ENCODE measurements around the gene HLA-DPA1.
A peak's percentile ranks its signal among the peaks of the same experiment; 100 is the strongest.

Gene HLA-DPA1

GRCh38 chr6:33088258-33088930, 14.9 kb upstream of the HLA-DPA1 start:
- H3K36me3 ChIP-seq (ENCODE audit: control insufficient read depth, insufficient read depth, low read length, severe bottlenecking) = peaks cover 7% of the 10 kb centered on the region
- no peaks in the 10 kb centered on the region for H3K27me3 ChIP-seq (replicated peaks; ENCODE audit: control insufficient read depth, insufficient read depth, low read length)
- no peak overlapping the region for H3K9ac ChIP-seq (ENCODE audit: low read length)

DNA sequence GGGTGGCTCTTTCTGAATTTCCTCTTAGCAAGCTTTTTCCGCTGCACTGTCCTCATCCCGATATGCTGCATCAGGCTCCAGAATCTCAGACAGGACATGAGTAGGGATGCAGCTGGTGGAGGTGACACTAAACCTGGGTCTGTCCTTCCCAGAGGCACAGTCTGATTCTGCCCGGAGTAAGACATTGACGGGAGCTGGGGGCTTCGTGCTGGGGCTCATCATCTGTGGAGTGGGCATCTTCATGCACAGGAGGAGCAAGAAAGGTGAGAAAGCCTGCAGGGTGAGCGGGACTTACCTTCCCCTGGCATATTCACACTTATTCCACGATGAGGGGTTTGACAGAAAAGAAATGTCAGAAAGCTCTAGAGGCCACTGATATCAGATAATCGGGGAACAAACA, 12.2 kb upstream of the HLA-DPA1 start:
- no peak overlapping the region for H3K4me3 ChIP-seq (ENCODE audit: low read length)
- no peak for DNase-seq (ENCODE audit: low read depth)

More at GRCh38 chr6:33088258-33088930, 14.9 kb upstream of the HLA-DPA1 start:
- Histone ChIP-seq H3K4me1 (ENCODE audit: control insufficient read depth, insufficient read depth, low read length) (no peaks in the 10 kb centered on the region), H3K9me3 (ENCODE audit: control insufficient read depth, low read length) (no peaks in the 10 kb centered on the region), H3K4me3 (ENCODE audit: low read length) (no peak overlapping the region)
- no peak for DNase-seq (ENCODE audit: low read depth)

DNA sequence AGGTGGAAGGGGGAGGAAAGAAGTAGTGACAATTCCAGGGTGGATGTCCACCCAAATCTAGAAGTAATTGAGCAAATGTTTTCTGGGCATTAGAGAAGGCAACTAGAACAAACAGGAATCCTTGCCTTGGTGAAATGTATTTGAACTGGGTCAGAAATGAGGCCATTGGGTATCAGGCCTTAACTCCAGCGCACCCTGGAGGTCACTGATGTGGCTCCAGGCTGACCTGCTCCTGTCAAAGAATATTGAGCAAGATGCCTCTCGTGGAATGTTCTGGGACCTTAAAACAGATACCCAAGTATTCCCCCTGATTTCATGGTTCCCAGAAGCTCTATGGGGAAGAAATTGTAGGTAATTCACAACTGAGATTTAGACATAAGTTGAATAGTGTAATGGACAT, 9.3 kb upstream of the HLA-DPA1 start:
- peaks cover 7% of the 10 kb centered on the region for H3K36me3 ChIP-seq (ENCODE audit: control insufficient read depth, insufficient read depth, low read length, severe bottlenecking)
- H3K27me3 ChIP-seq (replicated peaks; ENCODE audit: control insufficient read depth, insufficient read depth, low read length) = no peaks in the 10 kb centered on the region
- no peak overlapping the region for H3K9ac ChIP-seq (ENCODE audit: low read length)
- no peak overlapping the region for H3K4me3 ChIP-seq (ENCODE audit: low read length)
- H3K4me1 ChIP-seq (ENCODE audit: control insufficient read depth, insufficient read depth, low read length) = peaks cover 14% of the 10 kb centered on the region
- peak; percentile 68 for DNase-seq (ENCODE audit: low read depth)
- no peaks in the 10 kb centered on the region for H3K9me3 ChIP-seq (ENCODE audit: control insufficient read depth, low read length)

More for the DNA sequence above, 12.2 kb upstream of the HLA-DPA1 start:
- Histone ChIP-seq H3K9ac (ENCODE audit: low read length) (no peak overlapping the region), H3K9me3 (ENCODE audit: control insufficient read depth, low read length) (no peaks in the 10 kb centered on the region), H3K4me1 (ENCODE audit: control insufficient read depth, insufficient read depth, low read length) (peaks cover 8% of the 10 kb centered on the region), H3K36me3 (ENCODE audit: control insufficient read depth, insufficient read depth, low read length, severe bottlenecking) (peaks cover 7% of the 10 kb centered on the region), H3K27me3 (replicated peaks; ENCODE audit: control insufficient read depth, insufficient read depth, low read length) (no peaks in the 10 kb centered on the region)

- Histone ChIP-seq H3K36me3 (ENCODE audit: control insufficient read depth, insufficient read depth, low read length, severe bottlenecking) (peaks cover 7% of the 10 kb centered on the region), H3K4me1 (ENCODE audit: control insufficient read depth, insufficient read depth, low read length) (peaks cover 14% of the 10 kb centered on the region), H3K27me3 (replicated peaks; ENCODE audit: control insufficient read depth, insufficient read depth, low read length) (no peaks in the 10 kb centered on the region), H3K4me3 (ENCODE audit: low read length) (peak overlapping the region; percentile 83), H3K9me3 (ENCODE audit: control insufficient read depth, low read length) (no peaks in the 10 kb centered on the region), H3K9ac (ENCODE audit: low read length) (peak overlapping the region; percentile 79)
- no peak for DNase-seq (ENCODE audit: low read depth)
Measured at GRCh38 chr6:33081098-33081824, 7.8 kb upstream of the HLA-DPA1 start.

DNA sequence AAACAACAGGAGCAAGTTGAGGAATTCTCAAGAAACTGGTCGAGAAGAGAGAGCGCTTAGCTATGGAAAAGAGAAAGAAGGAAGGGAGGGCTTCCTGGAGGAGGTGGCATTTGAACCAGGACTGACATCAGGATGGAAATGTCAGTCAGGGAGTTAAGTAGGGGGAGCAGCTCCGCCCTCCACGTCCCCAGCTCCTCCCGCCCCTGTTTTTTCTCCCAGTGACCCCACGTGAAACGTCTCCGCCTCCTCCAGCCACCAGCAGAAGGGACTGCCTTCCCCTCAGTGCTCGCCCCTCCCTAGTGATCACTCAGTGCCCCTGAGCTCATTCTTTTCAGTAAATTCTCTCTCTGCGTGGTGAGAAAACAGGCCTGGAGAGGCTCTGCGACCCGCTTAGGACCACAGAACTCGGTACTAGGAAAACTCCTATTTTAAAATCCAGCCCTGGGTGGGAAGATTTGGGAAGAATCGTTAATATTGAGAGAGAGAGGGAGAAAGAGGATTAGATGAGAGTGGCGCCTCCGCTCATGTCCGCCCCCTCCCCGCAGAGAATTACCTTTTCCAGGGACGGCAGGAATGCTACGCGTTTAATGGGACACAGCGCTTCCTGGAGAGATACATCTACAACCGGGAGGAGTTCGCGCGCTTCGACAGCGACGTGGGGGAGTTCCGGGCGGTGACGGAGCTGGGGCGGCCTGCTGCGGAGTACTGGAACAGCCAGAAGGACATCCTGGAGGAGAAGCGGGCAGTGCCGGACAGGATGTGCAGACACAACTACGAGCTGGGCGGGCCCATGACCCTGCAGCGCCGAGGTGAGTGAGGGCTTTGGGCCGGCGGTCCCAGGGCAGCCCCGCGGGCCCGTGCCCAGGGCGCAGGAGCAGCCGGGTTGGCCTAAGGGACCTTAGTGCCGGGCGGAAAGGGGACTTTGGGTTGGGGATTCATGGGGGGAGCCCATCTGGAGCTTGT, 7.0 kb upstream of the HLA-DPA1 start:
- DNase-seq (ENCODE audit: low read depth) = peak; percentile 48
- peak overlapping the region; percentile 83 for H3K4me3 ChIP-seq (ENCODE audit: low read length)

DNA sequence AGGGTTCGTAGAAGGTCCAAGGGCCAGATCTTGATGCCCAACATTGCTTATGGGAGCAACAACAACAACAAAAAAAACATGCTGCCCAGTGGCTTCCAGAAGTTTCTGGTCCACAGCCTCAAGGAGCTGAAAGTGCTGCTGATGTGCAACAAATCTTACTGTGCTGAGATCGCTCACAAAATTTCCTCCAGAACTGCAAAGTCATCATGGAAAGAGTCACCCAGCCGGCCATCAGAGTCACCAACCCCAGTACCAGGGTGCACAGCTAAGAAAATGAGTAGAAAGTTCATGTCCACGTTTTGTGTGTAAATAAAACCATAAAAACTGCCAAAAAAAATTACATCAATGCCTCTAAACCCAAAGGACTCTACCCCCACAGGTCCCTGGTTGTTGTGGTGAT, 6.1 kb upstream of the HLA-DPA1 start:
- Histone ChIP-seq H3K27me3 (replicated peaks; ENCODE audit: control insufficient read depth, insufficient read depth, low read length) (no peaks in the 10 kb centered on the region), H3K9ac (ENCODE audit: low read length) (peak overlapping the region; percentile 79), H3K36me3 (ENCODE audit: control insufficient read depth, insufficient read depth, low read length, severe bottlenecking) (no peaks in the 10 kb centered on the region), H3K4me3 (ENCODE audit: low read length) (peak overlapping the region; percentile 83), H3K4me1 (ENCODE audit: control insufficient read depth, insufficient read depth, low read length) (peaks cover 14% of the 10 kb centered on the region), H3K9me3 (ENCODE audit: control insufficient read depth, low read length) (no peaks in the 10 kb centered on the region)
- DNase-seq (ENCODE audit: low read depth) = no peak

More for the DNA sequence above, 7.0 kb upstream of the HLA-DPA1 start:
- Histone ChIP-seq H3K4me1 (ENCODE audit: control insufficient read depth, insufficient read depth, low read length) (peaks cover 14% of the 10 kb centered on the region), H3K9me3 (ENCODE audit: control insufficient read depth, low read length) (no peaks in the 10 kb centered on the region), H3K9ac (ENCODE audit: low read length) (peak overlapping the region; percentile 79), H3K36me3 (ENCODE audit: control insufficient read depth, insufficient read depth, low read length, severe bottlenecking) (peaks cover 3% of the 10 kb centered on the region), H3K27me3 (replicated peaks; ENCODE audit: control insufficient read depth, insufficient read depth, low read length) (no peaks in the 10 kb centered on the region)

GRCh38 chr6:33078919-33079521, 5.6 kb upstream of the HLA-DPA1 start:
- no peak overlapping the region for H3K4me3 ChIP-seq (ENCODE audit: low read length)
- no peaks in the 10 kb centered on the region for H3K36me3 ChIP-seq (ENCODE audit: control insufficient read depth, insufficient read depth, low read length, severe bottlenecking)
- no peak for DNase-seq (ENCODE audit: low read depth)
- H3K27me3 ChIP-seq (replicated peaks; ENCODE audit: control insufficient read depth, insufficient read depth, low read length) = no peaks in the 10 kb centered on the region
- no peaks in the 10 kb centered on the region for H3K9me3 ChIP-seq (ENCODE audit: control insufficient read depth, low read length)
- peaks cover 14% of the 10 kb centered on the region for H3K4me1 ChIP-seq (ENCODE audit: control insufficient read depth, insufficient read depth, low read length)
- H3K9ac ChIP-seq (ENCODE audit: low read length) = no peak overlapping the region

DNA sequence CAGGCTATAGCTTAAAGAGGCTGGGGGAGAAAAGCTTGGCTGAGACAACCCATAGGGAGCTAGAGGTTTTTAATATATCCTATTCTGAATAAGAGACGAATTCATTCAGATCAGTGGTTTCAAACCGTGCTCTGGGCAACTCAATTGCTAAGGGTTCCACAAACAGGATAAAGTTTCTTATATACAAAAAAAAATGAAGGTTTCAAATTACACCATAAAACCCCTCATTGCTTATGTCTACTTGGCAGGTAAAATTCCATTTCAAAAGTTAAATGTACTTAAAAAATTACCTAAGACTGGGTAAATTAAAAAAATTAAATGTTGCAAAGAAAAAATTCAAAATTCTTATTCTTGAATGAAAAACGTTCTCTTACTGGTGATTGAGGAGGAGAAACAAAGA, 5.0 kb upstream of the HLA-DPA1 start:
- H3K36me3 ChIP-seq (ENCODE audit: control insufficient read depth, insufficient read depth, low read length, severe bottlenecking) = no peaks in the 10 kb centered on the region
- no peak overlapping the region for H3K9ac ChIP-seq (ENCODE audit: low read length)
- H3K4me1 ChIP-seq (ENCODE audit: control insufficient read depth, insufficient read depth, low read length) = peaks cover 14% of the 10 kb centered on the region
- H3K27me3 ChIP-seq (replicated peaks; ENCODE audit: control insufficient read depth, insufficient read depth, low read length) = no peaks in the 10 kb centered on the region
- no peak overlapping the region for H3K4me3 ChIP-seq (ENCODE audit: low read length)
- no peaks in the 10 kb centered on the region for H3K9me3 ChIP-seq (ENCODE audit: control insufficient read depth, low read length)
- no peak for DNase-seq (ENCODE audit: low read depth)

- Histone ChIP-seq H3K9ac (ENCODE audit: low read length) (no peak overlapping the region), H3K4me3 (ENCODE audit: low read length) (no peak overlapping the region), H3K27me3 (replicated peaks; ENCODE audit: control insufficient read depth, insufficient read depth, low read length) (no peaks in the 10 kb centered on the region), H3K36me3 (ENCODE audit: control insufficient read depth, insufficient read depth, low read length, severe bottlenecking) (no peaks in the 10 kb centered on the region), H3K4me1 (ENCODE audit: control insufficient read depth, insufficient read depth, low read length) (peaks cover 13% of the 10 kb centered on the region), H3K9me3 (ENCODE audit: control insufficient read depth, low read length) (no peaks in the 10 kb centered on the region)
- DNase-seq (ENCODE audit: low read depth) = no peak
Measured at GRCh38 chr6:33077908-33078307, 4.5 kb upstream of the HLA-DPA1 start.

GRCh38 chr6:33076406-33076934, 3.0 kb upstream of the HLA-DPA1 start:
- no peak overlapping the region for H3K4me3 ChIP-seq (ENCODE audit: low read length)
- H3K9ac ChIP-seq (ENCODE audit: low read length) = no peak overlapping the region
- no peaks in the 10 kb centered on the region for H3K27me3 ChIP-seq (replicated peaks; ENCODE audit: control insufficient read depth, insufficient read depth, low read length)
- H3K9me3 ChIP-seq (ENCODE audit: control insufficient read depth, low read length) = no peaks in the 10 kb centered on the region
- H3K4me1 ChIP-seq (ENCODE audit: control insufficient read depth, insufficient read depth, low read length) = peaks cover 6% of the 10 kb centered on the region
- no peak for DNase-seq (ENCODE audit: low read depth)
- no peaks in the 10 kb centered on the region for H3K36me3 ChIP-seq (ENCODE audit: control insufficient read depth, insufficient read depth, low read length, severe bottlenecking)

Data from adipocyte (in vitro differentiated cells).